ENCODE data around the gene NIPAL4.

Gene NIPAL4

GRCh38 chr5:157514974-157515373 lies 55.0 kb downstream of the NIPAL4 start:
- no peak for DNase-seq (ENCODE audit: low read depth, low spot score)

GRCh38 chr5:157516006-157516405 lies 56.0 kb downstream of the NIPAL4 start:
- no peak for DNase-seq (ENCODE audit: low read depth, low spot score)

- no peak for DNase-seq (ENCODE audit: low read depth, low spot score)
These were observed 56.8 kb downstream of the NIPAL4 start for GRCh38 chr5:157516626-157517325.

GRCh38 chr5:157518963-157519362 lies 59.0 kb downstream of the NIPAL4 start:
- no peak for DNase-seq (ENCODE audit: low read depth, low spot score)

GRCh38 chr5:157519579-157520253 lies 59.7 kb downstream of the NIPAL4 start:
- DNase-seq (ENCODE audit: low read depth, low spot score) = no peak

GRCh38 chr5:157520911-157521703 lies 61.1 kb downstream of the NIPAL4 start:
- DNase-seq (ENCODE audit: low read depth, low spot score) = no peak

GRCh38 chr5:157521704-157522029 lies 61.7 kb downstream of the NIPAL4 start:
- no peak for DNase-seq (ENCODE audit: low read depth, low spot score)

- no peak for DNase-seq (ENCODE audit: low read depth, low spot score)
These were observed 64.0 kb downstream of the NIPAL4 start for GRCh38 chr5:157523976-157524375.
